Left ventricle myocardium inferior (tissue), 1 donor: ENCODE measurements around the gene KLHL18. TPM values are rescaled to one million over a fixed set of nuclear protein-coding genes. Genes with fewer than 3 reads are reported as not detected.
"Not testable (repeated sequence)": the region's sequence is repeated elsewhere in the genome, so short reads cannot be mapped to it uniquely, and the experiment has no call there.

Experiments used
- DNase-seq: peaks from one replicate; pipeline ENCODE4 v3.0.0-alpha.2; 2020
- H3K27ac ChIP-seq: fragments of 200-600 bp; replicated peaks from 2 replicates; pipeline ENCODE4 v1.8.0; 2021
- H3K27me3 ChIP-seq: fragments of 200-600 bp; 2 replicates; pipeline ENCODE4 v1.8.0; 2021; ENCODE audit warnings: low read depth
- H3K36me3 ChIP-seq: fragments of 200-600 bp; 2 replicates; pipeline ENCODE4 v1.8.0; 2021
- H3K4me1 ChIP-seq: fragments of 200-600 bp; 2 replicates; pipeline ENCODE4 v1.8.0; 2021
- H3K4me3 ChIP-seq: fragments of 200-600 bp; 2 replicates; pipeline ENCODE4 v1.8.0; 2021; ENCODE audit warnings: mild to moderate bottlenecking, moderate library complexity
- H3K9me3 ChIP-seq: fragments of 200-600 bp; replicated peaks from 2 replicates; pipeline ENCODE4 v1.8.0; 2021
- intact Hi-C: fragments of 100-400 bp; cut with micrococcal nuclease; formaldehyde crosslinking; loops from one replicate; pipeline ENCODE4 v1.11.0; 2022
- total RNA-seq: library from RNA; stranded (reverse); fragmentation: NEBNext Ultra II Directional; extraction: Animal tissue kit (Norgen Biotek cat#: 25700); gene quantifications from one replicate; pipeline ENCODE4 v1.2.1, GENCODE V29; 2021
- TF ChIP-seq, protein P1 (sequence below): fragments of 200-600 bp; IDR thresholded peaks from 2 replicates; pipeline ENCODE4 v1.8.0; 2021; ENCODE audit warnings: antibody characterized with exemption, mild to moderate bottlenecking, borderline replicate concordance
- donor health status: DM: no; HTN: yes; CAD: no; lungs with severe emphysema.

Gene KLHL18
- total RNA-seq, 1 donor from 2014 or later = 54.7 TPM

DNA sequence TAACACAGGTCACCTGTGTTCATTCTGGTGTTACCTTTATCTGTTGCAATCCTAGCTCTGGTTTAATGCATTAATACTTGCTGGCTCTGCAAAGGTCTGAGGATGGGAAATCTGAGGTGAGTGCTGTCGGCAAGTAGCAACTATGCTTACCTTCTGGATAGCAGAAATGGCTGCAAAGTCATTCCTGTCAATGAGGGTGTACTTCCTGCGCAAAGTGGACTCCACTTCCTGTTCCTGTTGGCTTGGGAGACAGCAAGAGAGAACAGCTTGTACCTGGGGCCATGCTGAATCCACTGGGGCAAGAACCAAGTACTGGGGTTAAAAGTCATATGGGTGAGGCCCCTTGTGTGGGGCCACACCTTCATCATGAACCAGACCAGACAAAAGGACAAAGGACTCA lies 37.5 kb upstream of the KLHL18 start:
- Histone ChIP-seq H3K4me3 (no peak overlapping the region), H3K36me3 (no peaks in the 10 kb centered on the region), H3K9me3 (no peaks in the 10 kb centered on the region), H3K4me1 (no peaks in the 10 kb centered on the region), H3K27me3 (no peaks in the 10 kb centered on the region), H3K27ac (no peak overlapping the region)
- intact Hi-C loops = no loop called here
- TF ChIP-seq, protein P1, sequence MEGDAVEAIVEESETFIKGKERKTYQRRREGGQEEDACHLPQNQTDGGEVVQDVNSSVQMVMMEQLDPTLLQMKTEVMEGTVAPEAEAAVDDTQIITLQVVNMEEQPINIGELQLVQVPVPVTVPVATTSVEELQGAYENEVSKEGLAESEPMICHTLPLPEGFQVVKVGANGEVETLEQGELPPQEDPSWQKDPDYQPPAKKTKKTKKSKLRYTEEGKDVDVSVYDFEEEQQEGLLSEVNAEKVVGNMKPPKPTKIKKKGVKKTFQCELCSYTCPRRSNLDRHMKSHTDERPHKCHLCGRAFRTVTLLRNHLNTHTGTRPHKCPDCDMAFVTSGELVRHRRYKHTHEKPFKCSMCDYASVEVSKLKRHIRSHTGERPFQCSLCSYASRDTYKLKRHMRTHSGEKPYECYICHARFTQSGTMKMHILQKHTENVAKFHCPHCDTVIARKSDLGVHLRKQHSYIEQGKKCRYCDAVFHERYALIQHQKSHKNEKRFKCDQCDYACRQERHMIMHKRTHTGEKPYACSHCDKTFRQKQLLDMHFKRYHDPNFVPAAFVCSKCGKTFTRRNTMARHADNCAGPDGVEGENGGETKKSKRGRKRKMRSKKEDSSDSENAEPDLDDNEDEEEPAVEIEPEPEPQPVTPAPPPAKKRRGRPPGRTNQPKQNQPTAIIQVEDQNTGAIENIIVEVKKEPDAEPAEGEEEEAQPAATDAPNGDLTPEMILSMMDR = no peak
- no peak for DNase-seq

GRCh38 chr3:47247131-47248064 lies 35.3 kb upstream of the KLHL18 start:
- H3K4me3 ChIP-seq = no peak overlapping the region
- TF ChIP-seq, protein P1 = no peak

DNA sequence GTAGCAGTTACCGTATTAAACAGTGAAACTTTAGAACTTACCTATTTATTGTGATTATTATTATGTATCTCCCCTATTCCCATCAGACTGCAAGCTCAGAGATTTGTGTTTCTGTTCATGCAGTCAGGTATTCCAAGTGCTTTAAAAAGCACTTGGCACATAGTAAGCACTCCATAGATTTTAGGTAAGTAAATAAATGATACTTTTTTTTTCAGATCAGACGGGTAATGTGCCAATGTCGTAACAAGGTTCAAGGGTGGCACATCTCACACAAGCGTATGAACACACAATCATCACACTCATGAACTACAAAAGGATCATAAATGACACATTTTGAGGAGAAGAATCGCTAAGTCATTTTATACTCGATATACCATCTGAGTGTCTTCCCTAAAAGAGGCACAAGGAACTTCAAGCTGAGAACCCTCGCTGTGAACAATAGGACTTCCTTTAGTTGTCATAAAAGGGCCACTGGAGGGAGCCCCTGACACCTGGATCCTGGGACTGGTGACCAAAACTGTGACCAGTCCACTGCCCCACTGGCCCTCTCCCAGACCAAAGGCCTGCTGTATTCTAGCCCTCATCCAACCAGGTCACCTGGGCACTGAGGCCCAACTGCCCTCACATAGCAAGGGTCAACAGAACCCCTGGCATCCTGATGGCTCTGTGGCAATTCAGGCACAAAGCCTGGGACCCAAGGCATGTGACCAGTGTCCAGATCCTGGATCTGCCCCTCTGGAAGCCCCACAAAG lies 32.3 kb upstream of the KLHL18 start:
- no peak overlapping the region for H3K27ac ChIP-seq
- no peaks in the 10 kb centered on the region for H3K27me3 ChIP-seq
- H3K4me3 ChIP-seq = no peak overlapping the region
- no peaks in the 10 kb centered on the region for H3K9me3 ChIP-seq
- no peaks in the 10 kb centered on the region for H3K36me3 ChIP-seq
- DNase-seq = peak; percentile 27
- no peaks in the 10 kb centered on the region for H3K4me1 ChIP-seq
- intact Hi-C loops = loop anchor here (10.0 kb wide), 1 partner anchor 74 kb away; no protein-coding TSS in a partner anchor
- TF ChIP-seq, protein P1 = peak; percentile 73

More at GRCh38 chr3:47247131-47248064, 35.3 kb upstream of the KLHL18 start:
- H3K4me1 ChIP-seq = no peaks in the 10 kb centered on the region
- H3K36me3 ChIP-seq = no peaks in the 10 kb centered on the region
- DNase-seq = no peak
- intact Hi-C loops = no loop called here
- no peaks in the 10 kb centered on the region for H3K9me3 ChIP-seq
- no peaks in the 10 kb centered on the region for H3K27me3 ChIP-seq
- H3K27ac ChIP-seq = no peak overlapping the region

DNA sequence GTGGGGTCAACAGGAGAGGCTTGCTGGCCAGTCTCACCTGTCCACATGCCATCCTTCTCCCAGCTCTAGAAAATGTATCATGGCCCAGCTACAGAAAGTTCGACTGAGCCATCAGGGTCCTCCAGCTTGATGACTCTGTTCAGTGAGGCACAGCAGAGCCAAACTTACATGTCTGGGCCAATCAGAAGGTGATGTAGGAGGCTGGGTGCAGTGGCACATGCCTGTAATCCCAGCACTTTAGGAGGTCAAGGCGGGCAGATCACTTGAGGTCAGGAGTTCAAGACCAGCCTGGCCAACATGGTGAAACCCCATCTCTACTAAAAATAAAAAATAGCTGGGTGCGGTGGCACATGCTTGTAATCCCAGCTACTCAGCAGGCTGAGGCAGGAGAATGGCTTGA lies 31.7 kb upstream of the KLHL18 start:
- H3K36me3 ChIP-seq, H3K27me3 ChIP-seq, H3K4me3 ChIP-seq, H3K4me1 ChIP-seq, H3K9me3 ChIP-seq, H3K27ac ChIP-seq, DNase-seq: not testable (repeated sequence)
- intact Hi-C loops = loop anchor here (10.0 kb wide), 1 partner anchor 74 kb away; no protein-coding TSS in a partner anchor

GRCh38 chr3:47251689-47252088 lies 31.1 kb upstream of the KLHL18 start:
- TF ChIP-seq, protein P1 = no peak
- H3K9me3 ChIP-seq = no peaks in the 10 kb centered on the region
- no peaks in the 10 kb centered on the region for H3K36me3 ChIP-seq
- H3K4me3 ChIP-seq = no peak overlapping the region
- H3K4me1 ChIP-seq = no peaks in the 10 kb centered on the region
- no peak overlapping the region for H3K27ac ChIP-seq
- intact Hi-C loops = loop anchor here (10.0 kb wide), 1 partner anchor 73 kb away; no protein-coding TSS in a partner anchor
- H3K27me3 ChIP-seq = no peaks in the 10 kb centered on the region
- no peak for DNase-seq

GRCh38 chr3:47256331-47256730 lies 26.4 kb upstream of the KLHL18 start:
- not testable (repeated sequence) for H3K4me3 ChIP-seq, H3K27ac ChIP-seq
- intact Hi-C loops = loop anchor here (10.0 kb wide), 1 partner anchor 68 kb away; no protein-coding TSS in a partner anchor

More at GRCh38 chr3:47256331-47256730, 26.4 kb upstream of the KLHL18 start:
- H3K36me3 ChIP-seq, H3K4me1 ChIP-seq, H3K27me3 ChIP-seq, H3K9me3 ChIP-seq, DNase-seq: not testable (repeated sequence)
